Hepatic stellate cell (primary cell): ENCODE data around the gene GRM2.
"Not testable (repeated sequence)": the region's sequence is repeated elsewhere in the genome, so short reads cannot be mapped to it uniquely, and the experiment has no call there.

Experiments used
- DNase-seq: peaks from one replicate; pipeline ENCODE4 v3.0.0; 2011; ENCODE audit warnings: low spot score

The GRM2 gene

DNA sequence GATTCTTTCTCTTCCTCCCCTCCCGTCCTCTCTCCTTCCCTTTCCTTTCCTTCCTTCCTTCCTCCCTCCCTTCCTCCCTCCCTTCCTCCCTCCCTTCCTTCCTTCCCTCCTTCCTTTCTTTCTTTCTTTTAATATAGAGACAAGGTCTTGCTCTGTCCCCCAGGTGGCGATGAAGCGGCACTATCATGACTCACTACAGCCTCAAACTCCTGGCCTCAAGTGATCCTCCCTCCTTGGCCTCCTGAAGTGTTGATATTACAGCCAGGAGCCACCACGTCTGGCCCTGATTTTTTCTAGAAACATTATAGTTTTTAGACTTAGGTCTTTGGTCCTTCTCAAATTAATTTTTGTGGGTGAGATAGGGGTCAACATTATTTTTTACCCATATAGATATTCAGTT is 15.5 kb downstream of the GRM2 start:
- DNase-seq, result no peak

DNA sequence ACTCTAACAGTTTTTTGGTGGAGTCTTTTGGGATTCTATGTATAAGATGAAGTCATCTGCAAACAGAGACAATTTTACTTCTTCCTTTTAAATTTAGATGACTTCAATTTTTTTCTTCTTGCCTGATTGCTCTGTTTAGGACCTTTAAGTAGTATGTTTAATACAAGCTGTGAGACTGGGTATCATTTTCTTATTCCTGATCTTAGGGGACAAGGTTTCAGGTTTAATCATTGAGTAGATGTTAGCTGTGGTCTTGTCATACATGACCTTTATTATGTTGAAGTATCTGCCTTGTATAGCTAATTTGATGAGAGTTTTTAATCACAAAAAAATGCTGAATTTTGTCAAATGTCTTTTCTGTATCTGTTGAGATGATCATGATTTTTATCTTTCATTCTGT is 20.6 kb downstream of the GRM2 start:
- no peak for DNase-seq

GRCh38 chr3:51729042-51729633 is 22.3 kb downstream of the GRM2 start:
- DNase-seq, result no peak

- DNase-seq, result no peak
Observed at GRCh38 chr3:51733859-51734571, 27.1 kb downstream of the GRM2 start.

DNA sequence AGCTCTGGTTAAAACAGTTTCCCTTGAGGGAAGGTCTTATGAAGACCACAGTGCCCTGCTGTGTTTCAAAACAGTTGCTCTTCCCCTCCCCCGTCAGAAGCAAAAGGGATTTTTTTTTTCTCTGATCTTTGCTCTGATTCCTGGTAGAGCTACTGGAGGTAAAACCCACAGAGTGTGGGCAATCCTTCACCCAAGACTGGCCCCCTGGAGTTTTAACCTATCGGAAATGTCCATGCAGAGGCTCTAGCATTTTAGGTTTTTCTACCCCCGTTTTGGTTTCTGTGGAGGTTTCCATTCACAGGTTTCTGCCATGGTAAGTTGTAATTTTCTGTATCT is 27.7 kb downstream of the GRM2 start:
- no peak for DNase-seq

DNA sequence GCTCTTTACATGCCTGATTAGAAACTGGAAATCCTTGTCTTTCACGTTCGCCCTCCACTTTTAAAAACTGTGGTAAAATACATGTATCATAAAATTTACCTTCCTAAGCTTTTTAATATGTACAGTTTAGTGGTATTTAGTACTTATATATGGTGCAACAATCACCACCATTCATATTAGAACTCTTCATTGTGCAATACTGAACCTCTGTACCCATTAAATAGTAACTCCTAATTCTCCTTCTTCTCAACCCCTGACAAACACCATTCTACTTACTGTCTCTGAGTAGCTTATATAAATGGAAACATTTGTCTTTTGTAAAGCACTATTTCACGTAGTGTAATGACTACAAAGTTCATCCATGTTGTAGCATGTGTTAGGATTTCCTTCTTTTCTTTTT is 28.2 kb downstream of the GRM2 start:
- DNase-seq, result no peak

DNA sequence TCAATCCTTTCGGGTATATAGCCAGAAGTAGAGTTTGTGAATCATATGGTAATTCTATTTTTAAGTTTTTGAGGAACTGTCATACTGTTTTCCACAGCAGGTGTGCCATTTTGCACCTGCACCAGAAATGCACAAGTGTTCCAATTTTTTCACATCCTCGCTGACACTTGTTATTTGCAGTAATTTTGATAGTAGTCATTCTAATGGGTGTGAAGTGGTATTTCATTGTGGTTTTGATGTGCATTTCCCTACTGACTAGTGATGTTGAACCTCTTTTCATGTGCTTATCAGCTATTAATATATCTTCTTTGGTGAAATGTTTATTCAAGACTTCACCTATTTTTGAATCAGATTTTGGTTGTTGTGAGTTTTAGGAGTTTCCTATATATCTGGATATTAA is 29.1 kb downstream of the GRM2 start:
- no peak for DNase-seq

DNA sequence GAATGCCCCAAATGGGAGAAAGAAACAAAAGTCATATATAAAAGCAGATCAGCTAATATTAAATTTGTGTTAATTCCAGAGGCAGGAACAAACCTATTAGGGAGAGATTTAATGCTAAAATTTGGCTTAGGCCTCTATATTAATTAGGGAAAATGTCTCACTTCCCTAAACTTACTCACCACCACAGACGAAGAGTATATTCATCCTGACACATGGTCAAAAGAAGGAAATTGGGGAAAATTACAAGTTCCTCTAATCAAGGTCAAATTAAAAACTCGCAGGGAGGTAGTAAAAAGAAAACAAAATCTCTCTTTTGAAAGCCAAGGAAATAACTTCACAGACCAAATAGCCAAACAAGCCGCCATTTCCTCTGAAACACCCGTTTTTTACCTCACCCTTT is 32.2 kb downstream of the GRM2 start:
- DNase-seq, result no peak

DNA sequence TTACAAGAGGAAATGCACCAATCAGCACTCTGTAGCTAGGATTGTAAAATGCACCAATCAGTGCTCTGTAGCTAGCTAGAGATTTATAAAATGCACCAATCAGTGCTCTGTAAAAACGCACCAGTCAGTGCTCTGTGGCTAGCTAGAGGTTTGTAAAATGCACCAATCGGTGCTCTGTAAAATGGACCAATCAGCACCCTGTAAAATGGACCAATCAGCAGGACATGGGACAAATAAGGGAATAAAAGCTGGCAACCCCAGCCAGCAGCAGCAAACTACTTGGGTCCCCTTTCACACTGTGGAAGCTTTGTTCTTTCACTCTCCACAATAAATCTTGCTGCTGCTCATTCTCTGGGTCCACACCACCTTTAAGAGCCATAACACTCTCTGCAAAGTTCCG is 35.5 kb downstream of the GRM2 start:
- not testable (repeated sequence) for DNase-seq

DNA sequence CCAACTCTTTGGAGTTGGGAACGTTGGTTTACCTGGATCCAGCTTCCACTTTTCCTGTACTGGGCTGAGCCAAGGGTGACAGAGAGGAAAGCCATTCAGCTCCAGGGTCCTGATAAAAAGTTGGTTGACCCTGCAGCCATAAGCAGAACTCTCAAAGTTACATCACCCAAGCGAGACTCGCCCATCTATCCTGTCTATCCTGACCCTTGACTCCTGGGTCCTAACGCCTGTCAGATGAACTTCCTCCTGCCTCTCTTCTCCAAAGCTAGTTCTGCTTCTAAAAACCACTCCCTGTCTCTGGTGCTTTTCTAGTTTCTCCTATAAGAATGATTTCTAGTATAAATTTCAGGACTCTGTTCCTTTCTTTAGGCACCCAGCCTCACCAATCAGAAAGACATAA is 36.1 kb downstream of the GRM2 start:
- DNase-seq, result not testable (repeated sequence)

GRCh38 chr3:51747840-51748239 is 41.0 kb downstream of the GRM2 start:
- DNase-seq, result no peak

DNA sequence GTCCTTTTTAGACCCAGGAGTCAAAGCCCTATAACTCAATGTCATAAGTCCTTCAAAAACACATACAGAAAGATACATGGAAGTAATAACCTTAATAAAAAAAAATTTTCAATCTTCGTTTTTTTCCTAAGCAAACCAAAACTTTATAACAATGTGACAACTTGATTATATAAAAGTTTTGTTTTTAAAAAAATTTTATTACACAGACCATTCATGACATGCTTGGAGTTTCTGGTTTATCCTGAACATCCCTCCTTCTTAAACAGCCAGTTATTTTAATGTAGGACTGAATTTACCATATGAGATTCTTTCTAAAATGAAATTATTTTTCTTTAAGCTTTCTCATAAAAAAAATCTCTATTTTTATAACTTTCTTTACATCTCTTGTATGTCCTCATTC is 41.5 kb downstream of the GRM2 start:
- no peak for DNase-seq

GRCh38 chr3:51750878-51751277 is 44.0 kb downstream of the GRM2 start:
- DNase-seq, result no peak

- DNase-seq, result no peak
Observed at GRCh38 chr3:51751287-51751686, 44.4 kb downstream of the GRM2 start.

GRCh38 chr3:51753763-51754750 is 47.2 kb downstream of the GRM2 start:
- DNase-seq, result not testable (repeated sequence)

DNA sequence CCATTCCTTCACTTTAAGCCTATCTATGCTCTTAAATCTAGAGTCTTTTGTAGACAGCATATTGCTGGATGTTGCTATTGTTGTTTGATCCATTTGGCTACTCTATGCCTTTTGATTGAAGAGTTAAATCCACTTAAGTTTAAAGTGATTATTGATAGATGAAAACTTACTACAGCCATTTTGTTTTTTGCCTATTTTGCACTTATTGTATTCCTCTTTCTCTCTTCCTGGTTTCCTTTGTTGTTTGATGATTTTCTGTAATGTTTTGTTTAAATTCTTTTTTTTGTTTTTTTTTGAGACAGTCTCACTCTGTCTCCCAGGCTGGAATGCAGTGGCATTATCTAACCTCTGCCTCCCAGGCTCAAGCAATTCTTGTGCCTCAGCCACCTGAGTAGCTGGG is 52.3 kb downstream of the GRM2 start:
- DNase-seq, result no peak
